Epithelial cell of proximal tubule (primary cell): ENCODE measurements around the gene JUNB. TPM values are rescaled to one million over a fixed set of nuclear protein-coding genes. Genes with fewer than 3 reads are reported as not detected.

ENCODE experiments used
- DNase-seq: peaks from one replicate; pipeline ENCODE4 v3.0.0-alpha.2; 2011; ENCODE audit warnings: low read depth
- H3K4me3 ChIP-seq: 2 replicates; pipeline ENCODE4 v1.5.1; 2011; ENCODE audit warnings: low read depth, mild to moderate bottlenecking, low read length
- CTCF ChIP-seq: conservative IDR thresholded peaks from 2 replicates; pipeline ENCODE4 v1.5.1; 2012; ENCODE audit warnings: low read depth, mild to moderate bottlenecking, low read length
- total RNA-seq: library from RNA; depleted of rRNA; stranded (reverse); fragments of >200 nt; gene quantifications from 2 replicates; pipeline ENCODE4 v1.2.3, GENCODE V29; 2015

JUNB gene
- total RNA-seq, 1 donor from 2014 or later = 251 TPM

GRCh38 chr19:12799742-12800465 is 8.6 kb downstream of the JUNB start:
- no peak overlapping the region for H3K4me3 ChIP-seq
- DNase-seq = no peak
- no peak for TF ChIP-seq CTCF

- DNase-seq = no peak
- TF ChIP-seq CTCF = no peak
Measured at GRCh38 chr19:12800466-12800770, 9.1 kb downstream of the JUNB start.

GRCh38 chr19:12800923-12801465 is 9.7 kb downstream of the JUNB start:
- DNase-seq = no peak
- H3K4me3 ChIP-seq = peak overlapping the region; percentile 82
- TF ChIP-seq CTCF = no peak

More at GRCh38 chr19:12800466-12800770, 9.1 kb downstream of the JUNB start:
- H3K4me3 ChIP-seq = peak overlapping the region; percentile 82

GRCh38 chr19:12801466-12802266 is 10.4 kb downstream of the JUNB start, which contains the start of the genes PRDX2 and THSD8:
Gene PRDX2, minus strand, starts transcription at chr19:12801800. Its CDS starts 539 bp downstream, at chr19:12801261.
Gene THSD8, plus strand, starts transcription at chr19:12802069. Its CDS starts 3 bp downstream, at chr19:12802072.
- DNase-seq = no peak
- no peak for TF ChIP-seq CTCF
- peak within 1 kb of the TSS; percentile 82 for H3K4me3 ChIP-seq

GRCh38 chr19:12802267-12803106 is 11.2 kb downstream of the JUNB start:
- no peak for TF ChIP-seq CTCF
- DNase-seq = no peak

GRCh38 chr19:12804051-12804450 is 12.8 kb downstream of the JUNB start:
- H3K4me3 ChIP-seq = no peak overlapping the region
- no peak for TF ChIP-seq CTCF
- DNase-seq = no peak

More at GRCh38 chr19:12802267-12803106, 11.2 kb downstream of the JUNB start:
- peak overlapping the region; percentile 82 for H3K4me3 ChIP-seq
